A673 (cell line): ENCODE data around the gene LRRC8C. TPM values are rescaled to one million over a fixed set of nuclear protein-coding genes. Genes with fewer than 3 reads are reported as not detected.

ENCODE experiments used
- BruUV-seq: library from RNA; stranded (reverse); fragments of 400-500 nt; replicated peaks from 2 replicates; lab custom pipeline; 2021; lab: Mats Ljungman, UMichigan
- CTCF ChIA-PET: fragments of 300-600 bp; sonication (Branson Sonifier 250); formaldehyde crosslinking; loops from one replicate; lab custom pipeline; 2022; ENCODE audit warnings: antibody characterized with exemption; lab: Charles Lee
- POLR2A ChIA-PET: fragments of 300-600 bp; sonication (Branson Sonifier 250); formaldehyde crosslinking; loops from one replicate; lab custom pipeline; 2022; ENCODE audit warnings: antibody characterized with exemption; ENCODE audit not compliant: low non-redundant PET; lab: Charles Lee
- DNase-seq: peaks from one replicate; pipeline ENCODE4 v3.0.0-alpha.2; 2015; ENCODE audit warnings: low spot score
- H3K27ac ChIP-seq: fragments of 200-600 bp; sonication (generic); 2 replicates; pipeline ENCODE4 v1.5.1; 2016; ENCODE audit warnings: mixed run types, low read depth, mild to moderate bottlenecking, mixed read lengths, antibody characterized with exemption, low read length; ENCODE audit not compliant: poor library complexity, severe bottlenecking
- H3K27me3 ChIP-seq: fragments of 200-600 bp; sonication (generic); replicated peaks from 2 replicates; pipeline ENCODE4 v1.6.1; 2017; ENCODE audit warnings: mixed run types, low read depth, mild to moderate bottlenecking, mixed read lengths, antibody characterized with exemption, low read length; ENCODE audit not compliant: insufficient read depth, poor library complexity
- H3K36me3 ChIP-seq: fragments of 200-600 bp; sonication (generic); 2 replicates; pipeline ENCODE4 v1.6.1; 2016; ENCODE audit warnings: mixed run types, mild to moderate bottlenecking, mixed read lengths, antibody characterized with exemption, low read length; ENCODE audit not compliant: insufficient read depth, poor library complexity, severe bottlenecking
- H3K4me1 ChIP-seq: fragments of 200-600 bp; sonication (generic); 2 replicates; pipeline ENCODE4 v1.6.1; 2017; ENCODE audit warnings: mixed run types, mild to moderate bottlenecking, mixed read lengths, antibody characterized with exemption, low read length; ENCODE audit not compliant: insufficient read depth, poor library complexity, severe bottlenecking
- H3K4me3 ChIP-seq: fragments of 200-600 bp; sonication (generic); 2 replicates; pipeline ENCODE4 v1.5.1; 2016; ENCODE audit warnings: low read depth, mixed run types, mild to moderate bottlenecking, mixed read lengths, low read length; ENCODE audit not compliant: poor library complexity, severe bottlenecking
- H3K9me3 ChIP-seq: fragments of 200-600 bp; sonication (generic); 2 replicates; pipeline ENCODE4 v1.6.1; 2016; ENCODE audit warnings: mixed run types, low read depth, mild to moderate bottlenecking, mixed read lengths, antibody characterized with exemption, low read length; ENCODE audit not compliant: poor library complexity, severe bottlenecking
- EZH2 ChIP-seq: fragments of 200-600 bp; sonication (generic); IDR thresholded peaks from 2 replicates; pipeline ENCODE4 v1.6.1; 2017; ENCODE audit warnings: borderline replicate concordance, low read depth, mild to moderate bottlenecking, mixed read lengths, antibody characterized with exemption, low read length; ENCODE audit not compliant: poor library complexity, severe bottlenecking
- intact Hi-C: fragments of 100-400 bp; cut with micrococcal nuclease; formaldehyde crosslinking; loops from one replicate; pipeline ENCODE4 v1.10.0; 2022; ENCODE audit not compliant: unreplicated experiment
- total RNA-seq: library from RNA; stranded (reverse); gene quantifications from 2 replicates; pipeline ENCODE4 v1.2.3, GENCODE V29; 2021
- TF ChIP-seq, protein P1 (sequence below): fragments of 300-800, 200-600 bp; sonication (generic); conservative IDR thresholded peaks from 2 replicates; pipeline ENCODE4 v1.5.1; 2017; ENCODE audit warnings: low read depth, mild to moderate bottlenecking, antibody characterized with exemption, low read length, moderate library complexity, mixed read lengths

The LRRC8C gene
- total RNA-seq, 1 experiment from 2014 or later, result 6.9 TPM

DNA sequence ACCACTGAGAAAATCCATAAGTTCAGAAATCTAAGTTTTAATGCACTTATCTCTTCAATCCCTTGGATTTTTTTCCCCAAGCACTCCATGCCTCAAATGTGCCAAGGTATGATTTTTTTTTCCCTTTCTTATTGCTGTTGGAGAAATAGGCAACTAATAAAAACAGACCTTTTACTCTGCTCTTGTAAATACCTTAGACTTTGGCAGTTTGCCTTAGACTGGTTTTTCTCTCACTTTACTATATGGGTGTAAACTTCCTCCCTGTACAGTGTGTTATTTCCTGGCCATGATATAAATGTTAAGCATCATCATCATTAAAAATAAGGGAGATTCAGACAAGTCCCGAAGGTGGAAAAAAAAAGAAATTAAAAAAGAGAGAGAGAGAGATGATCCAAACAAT, 65.7 kb downstream of the LRRC8C start:
- Histone ChIP-seq H3K9me3 (no peaks in the 10 kb centered on the region), H3K36me3 (no peaks in the 10 kb centered on the region), H3K27me3 (no peaks in the 10 kb centered on the region), H3K27ac (no peak overlapping the region), H3K4me1 (peaks cover 17% of the 10 kb centered on the region), H3K4me3 (no peak overlapping the region)
- TF ChIP-seq, protein P1, sequence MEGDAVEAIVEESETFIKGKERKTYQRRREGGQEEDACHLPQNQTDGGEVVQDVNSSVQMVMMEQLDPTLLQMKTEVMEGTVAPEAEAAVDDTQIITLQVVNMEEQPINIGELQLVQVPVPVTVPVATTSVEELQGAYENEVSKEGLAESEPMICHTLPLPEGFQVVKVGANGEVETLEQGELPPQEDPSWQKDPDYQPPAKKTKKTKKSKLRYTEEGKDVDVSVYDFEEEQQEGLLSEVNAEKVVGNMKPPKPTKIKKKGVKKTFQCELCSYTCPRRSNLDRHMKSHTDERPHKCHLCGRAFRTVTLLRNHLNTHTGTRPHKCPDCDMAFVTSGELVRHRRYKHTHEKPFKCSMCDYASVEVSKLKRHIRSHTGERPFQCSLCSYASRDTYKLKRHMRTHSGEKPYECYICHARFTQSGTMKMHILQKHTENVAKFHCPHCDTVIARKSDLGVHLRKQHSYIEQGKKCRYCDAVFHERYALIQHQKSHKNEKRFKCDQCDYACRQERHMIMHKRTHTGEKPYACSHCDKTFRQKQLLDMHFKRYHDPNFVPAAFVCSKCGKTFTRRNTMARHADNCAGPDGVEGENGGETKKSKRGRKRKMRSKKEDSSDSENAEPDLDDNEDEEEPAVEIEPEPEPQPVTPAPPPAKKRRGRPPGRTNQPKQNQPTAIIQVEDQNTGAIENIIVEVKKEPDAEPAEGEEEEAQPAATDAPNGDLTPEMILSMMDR, result no peak
- TF ChIP-seq EZH2, result no peak
- ChIA-PET POLR2A (no interaction called here), CTCF (no interaction called here)
- intact Hi-C loops, result no loop called here
- BruUV-seq, result no TSS peak
- no peak for DNase-seq

DNA sequence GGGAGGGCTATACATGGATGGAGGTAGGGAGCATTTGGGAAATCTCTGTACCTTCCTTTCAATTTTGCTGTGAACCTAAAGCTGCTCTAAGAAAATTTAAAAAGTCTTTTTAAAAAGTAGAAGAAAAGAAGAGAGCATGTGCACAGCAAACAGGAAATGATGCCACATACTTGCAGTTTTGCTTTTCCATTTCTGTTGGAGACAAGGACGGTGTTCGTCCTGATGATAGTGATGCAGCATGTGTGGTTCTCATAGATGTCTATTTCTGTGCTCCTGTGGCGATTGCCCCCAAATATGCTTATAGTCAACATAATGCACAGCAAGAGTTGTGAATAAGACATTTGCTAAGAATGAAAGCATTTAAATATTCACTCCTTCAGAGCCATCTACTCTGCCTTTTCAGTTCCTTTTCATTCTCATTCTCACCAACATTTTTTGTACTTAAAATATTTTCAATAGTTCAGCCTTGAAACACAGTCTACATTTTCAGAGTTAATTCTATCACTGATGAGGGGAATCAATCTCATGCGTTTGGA, 66.6 kb downstream of the LRRC8C start:
- H3K36me3 ChIP-seq, result no peaks in the 10 kb centered on the region
- TF ChIP-seq EZH2, result no peak
- TF ChIP-seq, protein P1, result no peak
- ChIA-PET CTCF (no interaction called here), POLR2A (no interaction called here)
- H3K4me3 ChIP-seq, result no peak overlapping the region
- intact Hi-C loops, result no loop called here
- H3K27me3 ChIP-seq, result no peaks in the 10 kb centered on the region
- H3K27ac ChIP-seq, result no peak overlapping the region
- no TSS peak for BruUV-seq
- DNase-seq, result no peak
- peaks cover 16% of the 10 kb centered on the region for H3K4me1 ChIP-seq
- no peaks in the 10 kb centered on the region for H3K9me3 ChIP-seq

DNA sequence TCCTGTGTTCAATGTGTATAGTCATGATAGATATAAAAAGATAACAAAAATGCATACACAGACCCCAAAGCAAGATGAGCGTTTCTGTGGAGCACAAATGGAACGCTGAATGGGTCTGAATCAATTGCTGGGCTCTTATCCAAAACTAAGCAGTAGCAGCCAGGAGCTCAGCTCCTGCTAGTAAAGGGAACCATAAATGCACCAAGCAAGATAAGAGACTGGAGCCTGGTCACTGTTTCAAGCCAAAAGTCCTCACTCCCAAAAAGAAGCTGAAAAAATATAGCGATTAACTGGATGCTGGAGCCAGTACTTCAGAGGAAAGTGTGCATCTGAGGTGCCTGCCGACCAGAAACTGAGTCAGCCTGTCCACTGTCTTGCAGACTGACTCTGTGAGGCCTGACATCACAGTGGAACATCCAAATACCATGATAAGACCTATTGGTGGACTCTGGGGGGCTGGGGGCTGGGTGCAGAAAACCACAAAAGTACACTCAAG, 68.9 kb downstream of the LRRC8C start:
- CTCF ChIA-PET, result no interaction called here
- TF ChIP-seq, protein P1, result no peak
- no peak for TF ChIP-seq EZH2
- Histone ChIP-seq H3K9me3 (no peaks in the 10 kb centered on the region), H3K4me3 (no peak overlapping the region), H3K27me3 (no peaks in the 10 kb centered on the region), H3K27ac (no peak overlapping the region), H3K36me3 (no peaks in the 10 kb centered on the region), H3K4me1 (peaks cover 16% of the 10 kb centered on the region)
- POLR2A ChIA-PET, result no interaction called here
- intact Hi-C loops, result no loop called here
- DNase-seq, result no peak
- BruUV-seq, result no TSS peak
